HepG2 (cell line): Measurements from ENCODE around the gene ATP13A3. TPM values are rescaled to one million over a fixed set of nuclear protein-coding genes. Genes with fewer than 3 reads are reported as not detected.

Experiments used
- ATAC-seq: fragments of 200-7000 bp; cut with Tn5 transposase; 3 replicates; pipeline ENCODE4 v1.9.1; 2020; ENCODE audit warnings: mild to moderate bottlenecking, moderate library complexity
- BruUV-seq: library from RNA; stranded (reverse); fragments of 400-500 nt; replicated peaks from 2 replicates; lab custom pipeline; 2021; lab: Mats Ljungman, UMichigan
- CTCF ChIA-PET: fragments of 300-600 bp; formaldehyde crosslinking; extraction: SDS; loops from one replicate; lab custom pipeline; 2021; ENCODE audit warnings: low total read pairs, inconsistent platforms, low intra/inter-chr PET ratio; lab: Yijun Ruan, JAX
- POLR2A ChIA-PET: fragments of 350-600 bp; sonication (Branson Sonifier 250); formaldehyde crosslinking; loops from one replicate; lab custom pipeline; 2020; ENCODE audit warnings: antibody characterized with exemption, inconsistent platforms; lab: Yijun Ruan, JAX
- DNase-seq: peaks from one replicate; pipeline ENCODE4 v3.0.0-alpha.2; 2015; ENCODE audit warnings: low spot score
- FAIRE-seq: peaks from 3 replicates; lab custom pipeline; 2011; peaks lifted over from hg19 to GRCh38; lab: Jason Lieb, UNC
- H2AFZ ChIP-seq: one replicate; pipeline ENCODE4 v1.6.1; 2011; ENCODE audit warnings: low read length, inconsistent platforms
- H3K27ac ChIP-seq: fragments of 300-600 bp; 3 replicates; pipeline ENCODE4 v1.8.0; 2011; ENCODE audit warnings: mixed run types, mild to moderate bottlenecking, mixed read lengths, low read length, inconsistent platforms; ENCODE audit not compliant: insufficient read depth; ENCODE audit errors: extremely low read length
- H3K27me3 ChIP-seq, 2 experiments: fragments of 200-600 bp in 1 of 2; 2 replicates in 1 of 2; 3 replicates in 1 of 2; pipeline versions ENCODE4 v1.6.0 to v1.8.0; 2011; ENCODE audit warnings: low read length in 2 of 2, mild to moderate bottlenecking in 2 of 2, moderate library complexity in 2 of 2, inconsistent platforms in 1 of 2; ENCODE audit not compliant: insufficient read depth in 2 of 2, control insufficient read depth in 1 of 2
- H3K36me3 ChIP-seq, 2 experiments: fragments of 200-600 bp in 1 of 2; replicated peaks in 1 of 2; 2 replicates in 1 of 2; 3 replicates in 1 of 2; pipeline versions ENCODE4 v1.5.1 to v1.8.0; 2011; ENCODE audit warnings: low read length in 2 of 2, inconsistent platforms in 1 of 2; ENCODE audit not compliant: insufficient read depth in 2 of 2, control insufficient read depth in 1 of 2
- H3K4me1 ChIP-seq: 2 replicates; pipeline ENCODE4 v1.5.1; 2012; ENCODE audit warnings: low read length, inconsistent platforms; ENCODE audit not compliant: insufficient read depth
- H3K4me2 ChIP-seq: 2 replicates; pipeline ENCODE4 v1.6.0; 2011; ENCODE audit warnings: low read depth, low read length, inconsistent platforms
- H3K4me3 ChIP-seq, 3 experiments: fragments of 200-600 bp in 1 of 3; sonication (generic), shearing (Covaris generic) in 1 of 3; replicated peaks in 1 of 3; 2 replicates each; pipeline ENCODE4 v1.5.1; 2011 to 2016; ENCODE audit warnings: low read length in 3 of 3, inconsistent platforms in 2 of 3, low read depth in 2 of 3, mild to moderate bottlenecking in 2 of 3, control low read depth in 1 of 3, mixed read lengths in 1 of 3; ENCODE audit not compliant: insufficient read depth in 1 of 3
- H3K79me2 ChIP-seq: one replicate; pipeline ENCODE4 v1.6.1; 2011; ENCODE audit warnings: low read length, inconsistent platforms; ENCODE audit not compliant: insufficient read depth
- H3K9ac ChIP-seq: 2 replicates; pipeline ENCODE4 v1.6.0; 2011; ENCODE audit warnings: mild to moderate bottlenecking, low read depth, low read length, inconsistent platforms; ENCODE audit not compliant: insufficient read depth
- H3K9me3 ChIP-seq: 2 replicates; pipeline ENCODE4 v1.5.1; 2012; ENCODE audit warnings: mild to moderate bottlenecking, low read length
- H4K20me1 ChIP-seq: 2 replicates; pipeline ENCODE4 v1.6.0; 2011; ENCODE audit warnings: inconsistent platforms, mild to moderate bottlenecking, low read length, moderate library complexity; ENCODE audit not compliant: insufficient read depth
- ARNT ChIP-seq: fragments of 450-650 bp; IDR thresholded peaks from 2 replicates; pipeline ENCODE4 v1.6.1; 2017
- ATAD3A ChIP-seq: sonication (generic); formaldehyde crosslinking; IDR thresholded peaks from 2 replicates; pipeline ENCODE4 v1.4.0; 2020; ENCODE audit warnings: missing genetic modification reagents
- CENPX ChIP-seq: sonication (generic); formaldehyde crosslinking; IDR thresholded peaks from 2 replicates; pipeline ENCODE4 v1.9.0; 2021; ENCODE audit warnings: mild to moderate bottlenecking, missing genetic modification reagents, moderate library complexity
- FOXA1 ChIP-seq, 2 experiments: fragments of 450-650 bp in 1 of 2; sonication (generic) in 1 of 2; formaldehyde crosslinking in 1 of 2; IDR thresholded peaks; 2 replicates each; pipeline versions ENCODE4 v1.4.0 to v1.6.1; 2016 to 2020; ENCODE audit warnings: missing genetic modification reagents in 1 of 2
- KLF6 ChIP-seq: IDR thresholded peaks from 2 replicates; pipeline ENCODE4 v1.8.0; 2016; ENCODE audit warnings: missing biosample characterization, missing genetic modification reagents
- MEF2D ChIP-seq: sonication (generic); formaldehyde crosslinking; IDR thresholded peaks from 2 replicates; pipeline ENCODE4 v1.5.1; 2020; ENCODE audit warnings: mild to moderate bottlenecking, missing genetic modification reagents
- NFYC ChIP-seq: IDR thresholded peaks from 2 replicates; pipeline ENCODE4 v1.6.1; 2016; ENCODE audit warnings: missing genetic modification reagents, missing compliant biosample characterization
- REPIN1 ChIP-seq: sonication (generic); formaldehyde crosslinking; IDR thresholded peaks from 2 replicates; pipeline ENCODE4 v1.8.0; 2022; ENCODE audit warnings: missing genetic modification reagents, low read depth, mild to moderate bottlenecking, borderline replicate concordance
- SAP130 ChIP-seq: IDR thresholded peaks from 2 replicates; pipeline ENCODE4 v1.6.1; 2016; ENCODE audit warnings: low read depth
- SP5 ChIP-seq: IDR thresholded peaks from 2 replicates; pipeline ENCODE4 v1.6.1; 2016; ENCODE audit warnings: low read depth, borderline replicate concordance
- ZNF660 ChIP-seq: sonication (generic); formaldehyde crosslinking; IDR thresholded peaks from 2 replicates; pipeline ENCODE4 v1.5.1; 2020; ENCODE audit warnings: mild to moderate bottlenecking, low read depth, missing genetic modification reagents, borderline replicate concordance
- ZNF781 ChIP-seq: sonication (generic); formaldehyde crosslinking; IDR thresholded peaks from 2 replicates; pipeline ENCODE4 v1.5.1; 2020; ENCODE audit warnings: borderline replicate concordance, mild to moderate bottlenecking, missing genetic modification reagents; ENCODE audit errors: not compliant biosample characterization
- WGBS: methylation state at CpG from one replicate; pipeline ENCODE4 v1.1.6; 2017; ENCODE audit warnings: low lambda C conversion rate; 5-methylcytosine and 5-hydroxymethylcytosine counted together
- in situ Hi-C: cut with HindIII; loops from 2 replicates; pipeline ENCODE4 v1.10.0; 2017; ENCODE audit warnings: low pct_unique_long_range_greater_than_20kb; ENCODE audit not compliant: extremely low pct_ligation_motif_present
- intact Hi-C: fragments of 100-400 bp; cut with micrococcal nuclease; formaldehyde crosslinking; loops from one replicate; pipeline ENCODE4 v1.10.0; 2022; ENCODE audit not compliant: unreplicated experiment
- polyA plus RNA-seq, 8 experiments: library from polyadenylated mRNA; depleted of rRNA in 3 of 8; stranded (reverse) in 7 of 8; unstranded in 1 of 8; fragments of >200 nt; fragmentation: Illumina TruSeq in 4 of 8; extraction: Trizol in 4 of 8; gene quantifications; 2 replicates each; pipeline versions ENCODE4 v1.2.1 to v1.2.3, GENCODE V29; 2011 to 2016; ENCODE audit warnings: low read depth in 4 of 8, missing spikeins in 1 of 8, mixed read lengths in 1 of 8; ENCODE audit not compliant: insufficient read depth in 1 of 8
- total RNA-seq, 5 experiments: library from RNA; depleted of rRNA; stranded (reverse); fragments of >200 nt; fragmentation: Illumina TruSeq; extraction: Trizol; gene quantifications; 2 replicates each; pipeline ENCODE4 v1.2.3, GENCODE V29; 2016; ENCODE audit warnings: low read depth in 1 of 5
- TF ChIP-seq, protein P1 (sequence below): sonication (generic); formaldehyde crosslinking; conservative IDR thresholded peaks from 2 replicates; pipeline ENCODE4 v1.4.0; 2020; ENCODE audit warnings: missing genetic modification reagents
- TF ChIP-seq, protein P2 (sequence below): sonication (generic); formaldehyde crosslinking; IDR thresholded peaks from 2 replicates; pipeline ENCODE4 v1.4.0; 2020; ENCODE audit warnings: mild to moderate bottlenecking, missing genetic modification reagents
- TF ChIP-seq, protein P3 (sequence below): sonication (generic); formaldehyde crosslinking; IDR thresholded peaks from 2 replicates; pipeline ENCODE4 v1.4.0; 2020; ENCODE audit warnings: low read depth, mild to moderate bottlenecking, missing genetic modification reagents

ATP13A3 gene
- total and polyA plus RNA-seq, 2 of the 13 experiments (the other 11 are each of a cell fraction or from before 2014, with no cell fraction given): 44.9 to 80.8 TPM

DNA sequence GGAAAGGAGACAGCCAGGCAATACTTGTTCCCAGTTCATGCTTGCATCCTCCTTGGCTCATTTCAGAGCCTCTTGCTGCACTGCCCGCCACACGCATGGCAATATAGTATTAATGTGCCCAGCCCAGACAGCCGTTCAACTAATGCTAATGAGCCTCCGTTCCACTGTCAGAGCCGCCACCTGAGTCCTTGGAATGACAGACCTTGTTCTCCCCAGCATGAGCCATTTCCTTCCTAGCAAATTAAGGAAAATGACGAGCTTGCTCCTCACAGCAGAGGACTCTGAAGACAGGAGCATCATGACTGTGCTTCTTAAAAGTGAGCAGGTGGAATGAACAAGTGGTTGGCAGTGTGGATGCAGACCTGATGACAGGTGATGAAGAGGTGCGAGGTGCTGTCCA, 106.5 kb downstream of the ATP13A3 start:
- CTCF ChIA-PET: no interaction called here
- Histone ChIP-seq H3K27me3 (peaks cover 11 to 72% of the 10 kb centered on the region in 2 experiments), H2AFZ (no peak overlapping the region), H3K4me3 (no peak overlapping the region), H3K79me2 (no peaks in the 10 kb centered on the region), H3K4me1 (no peaks in the 10 kb centered on the region), H3K36me3 (no peaks in the 10 kb centered on the region), H3K9ac (no peak overlapping the region), H3K4me2 (no peak overlapping the region), H4K20me1 (no peaks in the 10 kb centered on the region), H3K9me3 (no peaks in the 10 kb centered on the region), H3K27ac (no peak overlapping the region)
- WGBS: 41% methylated on average over 7 of the region's 7 CpGs
- POLR2A ChIA-PET: no interaction called here
- no peak for ATAC-seq
- TF ChIP-seq, protein P1, sequence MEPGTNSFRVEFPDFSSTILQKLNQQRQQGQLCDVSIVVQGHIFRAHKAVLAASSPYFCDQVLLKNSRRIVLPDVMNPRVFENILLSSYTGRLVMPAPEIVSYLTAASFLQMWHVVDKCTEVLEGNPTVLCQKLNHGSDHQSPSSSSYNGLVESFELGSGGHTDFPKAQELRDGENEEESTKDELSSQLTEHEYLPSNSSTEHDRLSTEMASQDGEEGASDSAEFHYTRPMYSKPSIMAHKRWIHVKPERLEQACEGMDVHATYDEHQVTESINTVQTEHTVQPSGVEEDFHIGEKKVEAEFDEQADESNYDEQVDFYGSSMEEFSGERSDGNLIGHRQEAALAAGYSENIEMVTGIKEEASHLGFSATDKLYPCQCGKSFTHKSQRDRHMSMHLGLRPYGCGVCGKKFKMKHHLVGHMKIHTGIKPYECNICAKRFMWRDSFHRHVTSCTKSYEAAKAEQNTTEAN (CRISPR knock-in tag): no peak
- TF ChIP-seq REPIN1 (no peak), SAP130 (CRISPR knock-in tag) (no peak), CENPX (CRISPR knock-in tag) (no peak), NFYC (CRISPR knock-in tag) (no peak), FOXA1 (IDR thresholded peaks at IDR 0.05) (no peak), FOXA1 (CRISPR knock-in tag; IDR thresholded peaks at IDR 0.05) (no peak), KLF6 (CRISPR knock-in tag) (no peak), ATAD3A (CRISPR knock-in tag) (no peak), MEF2D (CRISPR knock-in tag) (no peak), ZNF660 (CRISPR knock-in tag) (no peak), ARNT (no peak), SP5 (no peak), ZNF781 (CRISPR knock-in tag) (no peak)
- TF ChIP-seq, protein P2, sequence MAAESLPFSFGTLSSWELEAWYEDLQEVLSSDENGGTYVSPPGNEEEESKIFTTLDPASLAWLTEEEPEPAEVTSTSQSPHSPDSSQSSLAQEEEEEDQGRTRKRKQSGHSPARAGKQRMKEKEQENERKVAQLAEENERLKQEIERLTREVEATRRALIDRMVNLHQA (CRISPR knock-in tag): no peak
- TF ChIP-seq, protein P3, sequence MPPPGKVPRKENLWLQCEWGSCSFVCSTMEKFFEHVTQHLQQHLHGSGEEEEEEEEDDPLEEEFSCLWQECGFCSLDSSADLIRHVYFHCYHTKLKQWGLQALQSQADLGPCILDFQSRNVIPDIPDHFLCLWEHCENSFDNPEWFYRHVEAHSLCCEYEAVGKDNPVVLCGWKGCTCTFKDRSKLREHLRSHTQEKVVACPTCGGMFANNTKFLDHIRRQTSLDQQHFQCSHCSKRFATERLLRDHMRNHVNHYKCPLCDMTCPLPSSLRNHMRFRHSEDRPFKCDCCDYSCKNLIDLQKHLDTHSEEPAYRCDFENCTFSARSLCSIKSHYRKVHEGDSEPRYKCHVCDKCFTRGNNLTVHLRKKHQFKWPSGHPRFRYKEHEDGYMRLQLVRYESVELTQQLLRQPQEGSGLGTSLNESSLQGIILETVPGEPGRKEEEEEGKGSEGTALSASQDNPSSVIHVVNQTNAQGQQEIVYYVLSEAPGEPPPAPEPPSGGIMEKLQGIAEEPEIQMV (CRISPR knock-in tag): no peak
- intact Hi-C loops: no loop called here
- DNase-seq: no peak
- BruUV-seq: no TSS peak
- FAIRE-seq: no peak
- in situ Hi-C loops: no loop called here
